GM06990 (cell line): ENCODE measurements around the gene LMNA.
"Not testable (repeated sequence)": the region's sequence is repeated elsewhere in the genome, so short reads cannot be mapped to it uniquely, and the experiment has no call there.

Experiments used
- DNase-seq: peaks from one replicate; pipeline ENCODE4 v3.0.0-alpha.2; 2011; ENCODE audit not compliant: insufficient read length; ENCODE audit errors: extremely low read depth
- H3K27me3 ChIP-seq: replicated peaks from 2 replicates; pipeline ENCODE4 v1.6.0; 2011; ENCODE audit warnings: low read length; ENCODE audit not compliant: control insufficient read depth, insufficient read depth
- H3K36me3 ChIP-seq: 2 replicates; pipeline ENCODE4 v1.5.1; 2011; ENCODE audit warnings: low read length; ENCODE audit not compliant: control insufficient read depth, insufficient read depth
- H3K4me3 ChIP-seq: replicated peaks from 2 replicates; pipeline ENCODE4 v1.5.1; 2011; ENCODE audit warnings: low read depth, mild to moderate bottlenecking, control low read depth, low read length
- CTCF ChIP-seq: IDR thresholded peaks from 2 replicates; pipeline ENCODE4 v1.5.1; 2011; ENCODE audit warnings: low read length, control low read depth, mild to moderate bottlenecking, inconsistent platforms; ENCODE audit not compliant: insufficient read depth, poor library complexity, severe bottlenecking

LMNA gene

DNA sequence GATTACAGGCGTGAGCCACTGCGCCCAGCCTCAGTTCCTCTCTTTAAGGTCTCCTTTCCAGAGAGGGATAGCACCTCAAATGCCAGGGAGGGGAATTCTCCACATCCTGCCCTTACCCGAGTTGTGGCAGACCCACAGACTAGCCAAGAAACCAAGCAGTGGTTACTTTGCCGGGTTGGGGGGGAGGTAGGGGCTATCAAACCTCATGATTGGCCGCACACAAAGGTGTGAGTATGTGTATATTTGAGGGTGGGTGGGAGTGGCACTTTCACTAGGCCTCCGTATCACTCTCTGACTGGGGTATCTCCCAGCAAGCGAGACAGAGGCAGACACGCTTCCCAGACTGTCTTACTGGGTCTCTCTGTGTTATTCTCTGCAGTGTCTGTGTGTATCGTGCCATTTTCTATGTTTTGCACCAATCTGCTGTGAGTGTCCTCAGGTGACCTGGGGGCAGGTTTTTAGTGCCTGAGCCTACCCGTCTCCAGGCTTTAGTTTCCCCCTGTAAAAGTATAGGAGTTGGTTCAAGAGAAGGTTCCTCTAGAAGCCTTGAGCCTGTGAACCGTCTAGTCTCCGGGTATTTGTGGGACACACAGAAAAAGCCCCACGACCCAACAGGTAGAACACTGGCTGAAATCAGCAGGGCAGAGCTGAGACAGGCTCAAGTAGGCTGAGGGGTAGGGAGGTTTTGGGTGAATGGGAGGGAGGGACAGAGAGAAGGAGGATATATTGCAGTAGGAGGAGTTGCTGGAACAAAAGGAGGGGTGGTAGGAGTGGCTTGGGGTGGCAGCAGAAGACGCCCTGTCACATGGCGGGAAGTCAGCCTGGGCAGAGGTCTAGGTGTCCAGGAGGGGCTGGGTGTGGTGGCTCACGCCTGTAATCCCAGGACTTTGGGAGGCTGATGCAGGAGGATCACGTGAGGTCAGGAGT is 10.3 kb downstream of the LMNA start:
- Histone ChIP-seq H3K27me3 (no peaks in the 10 kb centered on the region), H3K4me3 (no peak overlapping the region)

DNA sequence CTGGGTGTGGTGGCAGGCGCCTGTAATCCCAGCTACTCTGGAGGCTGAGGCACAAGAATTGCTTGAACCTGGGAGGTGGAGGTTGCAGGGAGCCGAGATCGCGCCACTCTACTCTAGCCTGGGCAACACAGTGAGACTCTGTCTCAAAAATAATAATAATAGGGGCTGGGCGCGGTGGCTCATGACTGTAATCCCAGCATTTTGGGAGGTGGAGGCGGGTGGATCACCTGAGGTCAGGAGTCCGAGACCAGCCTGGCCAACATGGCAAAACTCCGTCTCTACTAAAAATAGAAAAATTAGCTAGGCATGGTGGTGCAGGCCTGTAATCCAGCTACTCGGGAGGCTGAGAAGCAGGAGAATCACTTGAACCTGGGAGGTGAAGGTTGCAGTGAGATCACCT is 11.0 kb downstream of the LMNA start:
- H3K36me3 ChIP-seq, H3K27me3 ChIP-seq, DNase-seq, H3K4me3 ChIP-seq: not testable (repeated sequence)

More for the DNA sequence above, 10.3 kb downstream of the LMNA start:
- H3K36me3 ChIP-seq = no peaks in the 10 kb centered on the region; the same call in 1 of the 2 replicates
- DNase-seq = no peak
- no peak for TF ChIP-seq CTCF

DNA sequence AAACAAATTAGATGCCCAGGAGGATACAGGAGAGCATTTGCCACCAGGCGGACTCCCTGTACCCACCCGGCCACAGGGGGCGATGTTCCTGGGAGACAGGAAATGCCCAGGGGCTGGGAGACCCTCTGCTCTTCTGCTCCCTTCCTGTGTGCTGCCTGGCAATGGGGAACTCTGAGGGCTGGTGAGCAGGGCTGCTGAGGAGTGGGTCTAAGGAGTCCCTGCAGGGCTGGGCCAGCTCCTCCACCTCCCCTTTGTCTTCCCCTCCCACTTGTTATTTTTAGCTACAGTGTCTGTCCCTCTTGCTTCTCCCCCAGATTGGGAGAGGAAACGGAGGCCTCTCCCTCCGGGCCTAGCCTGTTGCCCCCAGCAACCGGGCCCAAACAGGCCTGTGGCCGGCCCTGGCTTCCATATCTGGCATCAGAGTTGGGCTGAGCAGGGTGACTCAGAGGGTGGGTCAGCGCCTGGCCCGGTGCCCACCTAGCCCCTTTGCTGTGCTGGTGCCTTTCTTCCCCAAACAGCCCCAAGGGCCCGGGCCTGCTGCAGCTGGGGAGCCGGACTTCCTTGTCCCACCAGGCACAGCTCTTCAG is 11.6 kb downstream of the LMNA start:
- no peaks in the 10 kb centered on the region for H3K27me3 ChIP-seq
- peak; percentile 79 for DNase-seq
- no peaks in the 10 kb centered on the region for H3K36me3 ChIP-seq
- peak overlapping the region; percentile 6 for H3K4me3 ChIP-seq
- peak; percentile 63 for TF ChIP-seq CTCF

GRCh38 chr1:156126630-156127534 is 12.4 kb downstream of the LMNA start:
- peaks cover 1% of the 10 kb centered on the region; the same call in 1 of the 2 replicates for H3K36me3 ChIP-seq

GRCh38 chr1:156128308-156128653 is 13.8 kb downstream of the LMNA start:
- no peak overlapping the region for H3K4me3 ChIP-seq

More at GRCh38 chr1:156126630-156127534, 12.4 kb downstream of the LMNA start:
- H3K27me3 ChIP-seq = no peaks in the 10 kb centered on the region
- no peak for TF ChIP-seq CTCF
- H3K4me3 ChIP-seq = peak overlapping the region; percentile 6
- peak; percentile 80 for DNase-seq

More at GRCh38 chr1:156128308-156128653, 13.8 kb downstream of the LMNA start:
- Histone ChIP-seq H3K27me3 (no peaks in the 10 kb centered on the region), H3K36me3 (peaks cover 1% of the 10 kb centered on the region; the same call in 1 of the 2 replicates)
- no peak for TF ChIP-seq CTCF
- DNase-seq = no peak
